Esophagus (tissue), 2 donors: Measurements from ENCODE around the gene SLIT1. TPM values are rescaled to one million over a fixed set of nuclear protein-coding genes. Genes with fewer than 3 reads are reported as not detected.
"Not testable (repeated sequence)": the region's sequence is repeated elsewhere in the genome, so short reads cannot be mapped to it uniquely, and the experiment has no call there.

Experiments
- H3K27ac ChIP-seq, 2 donors: one replicate each; pipeline ENCODE4 v1.5.1; 2013; ENCODE audit warnings: low read depth in 2 of 2, mild to moderate bottlenecking in 2 of 2, inconsistent platforms in 1 of 2, low read length in 1 of 2, moderate library complexity in 1 of 2
- H3K27me3 ChIP-seq, 2 donors: one replicate each; pipeline ENCODE4 v1.6.1; 2013; ENCODE audit warnings: low read length in 2 of 2, control low read depth in 1 of 2, mild to moderate bottlenecking in 1 of 2; ENCODE audit not compliant: insufficient read depth in 2 of 2, control insufficient read depth in 1 of 2
- H3K36me3 ChIP-seq, 2 donors: one replicate each; pipeline ENCODE4 v1.6.1; 2013; ENCODE audit warnings: low read length in 1 of 2; ENCODE audit not compliant: control insufficient read depth in 2 of 2, insufficient read depth in 2 of 2
- H3K4me1 ChIP-seq, 2 donors: one replicate each; pipeline ENCODE4 v1.6.1; 2013; ENCODE audit warnings: low read length in 1 of 2; ENCODE audit not compliant: control insufficient read depth in 2 of 2, insufficient read depth in 2 of 2
- H3K4me3 ChIP-seq, 2 donors: one replicate each; pipeline ENCODE4 v1.5.1; 2013; ENCODE audit warnings: low read length in 2 of 2, mild to moderate bottlenecking in 2 of 2, low read depth in 1 of 2, moderate library complexity in 1 of 2
- H3K9me3 ChIP-seq, 2 donors: one replicate each; pipeline ENCODE4 v1.6.1; 2013; ENCODE audit warnings: mild to moderate bottlenecking in 2 of 2, low read depth in 1 of 2, low read length in 1 of 2, moderate library complexity in 1 of 2; ENCODE audit not compliant: control insufficient read depth in 2 of 2, insufficient read depth in 1 of 2
- WGBS, 2 donors: extraction: QIAGEN DNeasy Blood & Tissue Kit; methylation state at CpG; one replicate each; pipeline ENCODE4 v1.1.7; 2013; 5-methylcytosine and 5-hydroxymethylcytosine counted together
- polyA plus RNA-seq, 2 donors: library from polyadenylated mRNA; stranded (reverse); fragments of 200-250 nt; gene quantifications; one replicate each; pipeline ENCODE4 v1.2.3, GENCODE V29; 2013
- donor health status: healthy with polysubstance abuse.
- donor health status: Bipolar disorder and iron deficiency.

SLIT1 gene
- polyA plus RNA-seq, 2 donors = 0.02 TPM

GRCh38 chr10:97086530-97086929 lies 99.2 kb downstream of the SLIT1 start:
- Histone ChIP-seq H3K36me3 (no peaks in the 10 kb centered on the region), H3K27ac (no peak overlapping the region), H3K4me1 (no peaks in the 10 kb centered on the region), H3K4me3 (no peak overlapping the region), H3K9me3 (no peaks in the 10 kb centered on the region), H3K27me3 (no peaks in the 10 kb centered on the region)
- WGBS, 2 donors = 93% methylated on average over 1 of the region's 1 CpG

DNA sequence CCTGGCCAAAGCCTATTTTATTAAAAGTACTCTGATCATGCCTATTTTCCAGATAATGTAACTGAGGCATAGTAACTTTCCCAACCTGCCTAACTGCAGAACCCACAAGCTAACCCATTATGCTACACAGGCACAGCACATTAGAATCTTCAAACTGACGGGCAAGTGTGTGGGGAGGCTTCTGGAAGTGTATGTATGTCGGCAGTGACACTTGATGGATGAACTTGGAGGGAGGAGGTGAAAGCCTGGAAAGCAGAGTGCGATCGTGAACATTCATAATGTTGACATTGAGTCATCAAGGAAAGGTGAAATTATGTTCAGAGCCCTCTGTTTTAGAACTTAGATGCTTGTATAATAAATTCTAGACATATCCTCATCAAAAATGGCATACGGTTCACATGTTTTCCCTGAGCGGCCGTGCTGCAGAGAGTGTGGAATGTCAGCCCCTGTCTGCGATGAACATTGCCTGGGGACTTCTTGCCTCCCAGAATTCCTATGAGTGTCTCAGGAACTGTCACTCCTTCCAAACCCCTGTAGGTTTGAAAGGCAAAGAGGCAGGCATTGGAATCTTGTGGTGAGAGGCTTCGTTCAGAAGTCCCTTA lies 102.4 kb downstream of the SLIT1 start:
- Histone ChIP-seq H3K4me3 (no peak overlapping the region), H3K9me3 (no peaks in the 10 kb centered on the region), H3K36me3 (no peaks in the 10 kb centered on the region), H3K27ac (no peak overlapping the region), H3K4me1 (no peaks in the 10 kb centered on the region), H3K27me3 (peaks cover 0 to 2% of the 10 kb centered on the region in 2 donors)
- 45 to 49% methylated on average over 9 of the region's 9 CpGs for WGBS, 2 donors

DNA sequence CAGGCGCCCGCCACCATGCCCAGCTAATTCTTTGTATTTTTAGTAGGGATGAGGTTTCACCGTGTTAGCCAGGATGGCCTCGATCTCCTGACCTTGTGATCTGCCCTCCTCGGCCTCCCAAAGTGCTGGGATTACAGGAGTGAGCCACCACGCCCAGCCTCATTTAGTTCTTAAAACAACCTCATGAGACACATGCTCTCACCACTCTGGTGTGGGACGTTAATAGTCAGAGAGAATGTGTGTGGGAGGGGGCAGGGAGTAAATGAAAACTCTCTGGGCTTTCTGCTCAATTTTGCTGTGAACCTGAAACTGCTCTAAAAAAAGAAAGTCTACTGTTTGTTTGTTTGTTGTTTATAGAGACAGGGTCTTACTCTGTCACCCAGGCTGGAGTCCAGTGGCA lies 103.2 kb downstream of the SLIT1 start:
- H3K27me3 ChIP-seq, H3K36me3 ChIP-seq, H3K27ac ChIP-seq, H3K4me3 ChIP-seq, H3K4me1 ChIP-seq, H3K9me3 ChIP-seq: not testable (repeated sequence)
- WGBS, 2 donors = 82 to 83% methylated on average over 7 of the region's 7 CpGs

- WGBS, 2 donors = 18 to 19% methylated on average over 6 of the region's 6 CpGs
- no peaks in the 10 kb centered on the region for H3K4me1 ChIP-seq
- no peaks in the 10 kb centered on the region for H3K9me3 ChIP-seq
- H3K27ac ChIP-seq = no peak overlapping the region
- H3K27me3 ChIP-seq = peaks cover 0 to 2% of the 10 kb centered on the region in 2 donors
- no peaks in the 10 kb centered on the region for H3K36me3 ChIP-seq
- no peak overlapping the region for H3K4me3 ChIP-seq
Measured at GRCh38 chr10:97081621-97082235, 104.0 kb downstream of the SLIT1 start.

GRCh38 chr10:97080051-97080776 lies 105.5 kb downstream of the SLIT1 start:
- Histone ChIP-seq H3K27me3 (peaks cover 0 to 2% of the 10 kb centered on the region in 2 donors), H3K9me3 (no peaks in the 10 kb centered on the region), H3K4me1 (no peaks in the 10 kb centered on the region), H3K36me3 (no peaks in the 10 kb centered on the region), H3K4me3 (no peak overlapping the region), H3K27ac (no peak overlapping the region)
- 52% methylated on average over 7 of the region's 7 CpGs for WGBS, 2 donors

DNA sequence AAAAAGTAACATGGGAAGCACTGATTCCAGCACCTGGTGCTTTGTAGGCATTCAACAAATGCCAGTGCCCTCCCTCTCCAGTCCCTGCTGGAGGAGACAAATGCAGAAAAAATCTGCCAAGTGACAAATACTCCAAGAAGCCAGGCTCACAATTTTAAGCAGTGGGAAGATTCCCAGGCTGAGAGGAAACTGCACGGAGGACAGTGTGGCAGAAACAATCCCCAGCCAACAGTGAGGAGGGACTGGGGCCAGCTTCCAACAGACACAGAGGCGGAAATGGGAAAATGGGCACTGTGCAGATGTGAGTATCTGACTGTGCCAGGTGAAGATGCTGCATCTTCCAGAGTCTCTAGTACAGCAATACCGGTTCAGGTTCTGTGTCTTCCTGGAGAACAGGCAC lies 106.3 kb downstream of the SLIT1 start:
- Histone ChIP-seq H3K36me3 (no peaks in the 10 kb centered on the region), H3K4me1 (no peaks in the 10 kb centered on the region), H3K27me3 (peaks cover 0 to 2% of the 10 kb centered on the region in 2 donors), H3K27ac (no peak overlapping the region), H3K9me3 (no peaks in the 10 kb centered on the region), H3K4me3 (no peak overlapping the region)
- whole genome bisulfite sequencing, 2 donors = 50 to 56% methylated on average over 3 of the region's 3 CpGs

DNA sequence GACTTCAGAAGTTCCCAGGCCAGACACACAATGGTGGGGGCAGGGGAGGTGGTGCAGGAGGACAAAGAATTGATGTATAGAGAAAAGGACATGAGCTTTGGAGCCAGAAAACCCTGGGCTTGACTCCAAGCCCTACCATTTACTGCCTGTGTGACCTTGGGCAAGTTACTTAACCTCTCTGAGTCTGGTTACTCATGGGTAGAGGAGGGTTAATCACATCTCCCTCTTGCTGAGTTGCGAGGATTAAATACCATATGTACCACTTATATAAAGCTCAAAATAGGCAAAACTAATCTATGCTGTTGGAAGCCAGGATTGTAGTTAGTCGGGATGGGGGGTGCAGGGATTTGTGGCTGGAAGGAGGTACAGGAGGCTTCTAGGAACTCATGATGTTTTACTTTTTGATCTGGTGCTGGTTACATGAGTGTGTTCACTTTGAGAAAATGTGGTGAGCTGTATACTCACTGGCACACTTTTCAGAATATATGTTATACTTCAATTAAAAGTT lies 106.8 kb downstream of the SLIT1 start:
- H3K27me3 ChIP-seq = peaks cover 0 to 2% of the 10 kb centered on the region in 2 donors

GRCh38 chr10:97078261-97078937 lies 107.4 kb downstream of the SLIT1 start:
- 67 to 76% methylated on average over 14 of the region's 14 CpGs for WGBS, 2 donors
- Histone ChIP-seq H3K4me1 (no peaks in the 10 kb centered on the region), H3K36me3 (no peaks in the 10 kb centered on the region), H3K27ac (no peak overlapping the region), H3K27me3 (peaks cover 0 to 2% of the 10 kb centered on the region in 2 donors), H3K9me3 (no peaks in the 10 kb centered on the region), H3K4me3 (no peak overlapping the region)

More for the DNA sequence above, 106.8 kb downstream of the SLIT1 start:
- Histone ChIP-seq H3K4me1 (no peaks in the 10 kb centered on the region), H3K4me3 (no peak overlapping the region), H3K36me3 (no peaks in the 10 kb centered on the region), H3K27ac (no peak overlapping the region), H3K9me3 (no peaks in the 10 kb centered on the region)
- 55 to 65% methylated on average over 2 of the region's 2 CpGs for WGBS, 2 donors

- Histone ChIP-seq H3K27ac (no peak overlapping the region), H3K36me3 (no peaks in the 10 kb centered on the region), H3K9me3 (no peaks in the 10 kb centered on the region), H3K4me1 (no peaks in the 10 kb centered on the region), H3K4me3 (no peak overlapping the region), H3K27me3 (peaks cover 0 to 2% of the 10 kb centered on the region in 2 donors)
- 65 to 70% methylated on average over 6 of the region's 6 CpGs for WGBS, 2 donors
Measured at GRCh38 chr10:97076781-97077180, 109.0 kb downstream of the SLIT1 start.
